Endodermal cell (in vitro differentiated cells): ENCODE measurements around the gene VIPR1. TPM values are rescaled to one million over a fixed set of nuclear protein-coding genes. Genes with fewer than 3 reads are reported as not detected.

Experiments used
- DNase-seq: peaks from one replicate; pipeline ENCODE4 v3.0.0-alpha.2; 2017
- H3K27ac ChIP-seq: 2 replicates; pipeline ENCODE4 v1.5.1; 2013; ENCODE audit warnings: mild to moderate bottlenecking, low read depth, low read length, moderate library complexity
- H3K27me3 ChIP-seq: 2 replicates; pipeline ENCODE4 v1.6.1; 2013; ENCODE audit warnings: mild to moderate bottlenecking, low read length, moderate library complexity; ENCODE audit not compliant: insufficient read depth, control insufficient read depth, poor library complexity, severe bottlenecking
- H3K36me3 ChIP-seq: 2 replicates; pipeline ENCODE4 v1.7.0; 2013; ENCODE audit warnings: mild to moderate bottlenecking, low read length, moderate library complexity; ENCODE audit not compliant: control insufficient read depth, insufficient read depth
- H3K4me1 ChIP-seq: one replicate; pipeline ENCODE4 v1.7.0; 2013; ENCODE audit warnings: low read length; ENCODE audit not compliant: control insufficient read depth, insufficient read depth
- H3K4me3 ChIP-seq: 2 replicates; pipeline ENCODE4 v1.5.1; 2013; ENCODE audit warnings: mild to moderate bottlenecking, low read length, moderate library complexity
- H3K9ac ChIP-seq: 2 replicates; pipeline ENCODE4 v1.6.1; 2013; ENCODE audit warnings: mild to moderate bottlenecking, low read length, moderate library complexity; ENCODE audit not compliant: poor library complexity, severe bottlenecking; ENCODE audit errors: extremely low read depth
- H3K9me3 ChIP-seq: 2 replicates; pipeline ENCODE4 v1.6.1; 2013; ENCODE audit warnings: mild to moderate bottlenecking, low read length, moderate library complexity; ENCODE audit not compliant: control insufficient read depth
- H3K27ac Mint-ChIP-seq: 2 replicates; pipeline ENCODE4 v1.8.0; 2020; ENCODE audit warnings: mixed read lengths
- H3K27me3 Mint-ChIP-seq: 2 replicates; pipeline ENCODE4 v1.8.0; 2021; ENCODE audit warnings: mild to moderate bottlenecking, mixed read lengths; ENCODE audit not compliant: insufficient read depth
- H3K36me3 Mint-ChIP-seq: 2 replicates; pipeline ENCODE4 v1.8.0; 2020; ENCODE audit warnings: low read depth, mixed read lengths
- H3K4me1 Mint-ChIP-seq: 2 replicates; pipeline ENCODE4 v1.8.0; 2020; ENCODE audit warnings: mixed read lengths
- H3K4me3 Mint-ChIP-seq: 2 replicates; pipeline ENCODE4 v1.8.0; 2020; ENCODE audit warnings: mild to moderate bottlenecking, moderate library complexity, mixed read lengths
- H3K9me3 Mint-ChIP-seq: 2 replicates; pipeline ENCODE4 v1.8.0; 2020; ENCODE audit warnings: mild to moderate bottlenecking, mixed read lengths
- CTCF ChIP-seq: fragments of 200-600 bp; sonication (generic); conservative IDR thresholded peaks from 2 replicates; pipeline ENCODE4 v1.5.0; 2021; ENCODE audit warnings: antibody characterized with exemption, mild to moderate bottlenecking
- WGBS, 2 experiments: methylation state at CpG; one replicate each; pipeline versions ENCODE4 v1.1.5 to v1.1.7; 2013; ENCODE audit warnings: missing lambda C conversion rate in 2 of 2, mixed read lengths in 1 of 2; ENCODE audit not compliant: insufficient coverage in 1 of 2, insufficient read length in 1 of 2; 5-methylcytosine and 5-hydroxymethylcytosine counted together
- total RNA-seq, 2 donors: library from RNA; stranded (reverse); fragmentation: NEBNext Ultra II Directional in 1 of 2; extraction: Animal tissue kit (Norgen Biotek cat#: 25700) in 1 of 2; gene quantifications; 2 replicates in 1 of 2; 3 replicates in 1 of 2; pipeline ENCODE4 v1.2.1, GENCODE V29; 2021

Gene VIPR1
- total RNA-seq, 2 donors from 2014 or later, result 12.9 to 14.7 TPM

GRCh38 chr3:42499478-42499871, 3.0 kb upstream of the VIPR1 start:
- WGBS, 2 experiments, result 83 to 100% methylated on average over 2 to 3 of the region's 3 CpGs
- Mint-ChIP-seq H3K4me1 (peaks cover 26% of the 10 kb centered on the region), H3K4me3 (no peak overlapping the region), H3K36me3 (no peaks in the 10 kb centered on the region), H3K27ac (no peak overlapping the region), H3K27me3 (peaks cover 57% of the 10 kb centered on the region), H3K9me3 (no peaks in the 10 kb centered on the region)
- Histone ChIP-seq H3K4me1 (peaks cover 5% of the 10 kb centered on the region), H3K27ac (no peak overlapping the region), H3K27me3 (peaks cover 56% of the 10 kb centered on the region), H3K9me3 (no peaks in the 10 kb centered on the region), H3K9ac (no peak overlapping the region), H3K4me3 (no peak overlapping the region), H3K36me3 (no peaks in the 10 kb centered on the region)
- no peak for TF ChIP-seq CTCF
- DNase-seq, result peak; percentile 32

- H3K4me3 Mint-ChIP-seq, result no peak overlapping the region
- Histone ChIP-seq H3K4me3 (no peak overlapping the region), H3K27me3 (peaks cover 56% of the 10 kb centered on the region), H3K4me1 (peaks cover 5% of the 10 kb centered on the region), H3K9ac (no peak overlapping the region), H3K36me3 (no peaks in the 10 kb centered on the region), H3K27ac (no peak overlapping the region), H3K9me3 (no peaks in the 10 kb centered on the region)
- WGBS, 2 experiments, result 78 to 83% methylated on average over 1 to 2 of the region's 2 CpGs
- H3K27ac Mint-ChIP-seq, result no peak overlapping the region
- DNase-seq, result peak; percentile 36
- H3K36me3 Mint-ChIP-seq, result no peaks in the 10 kb centered on the region
- no peak for TF ChIP-seq CTCF
- peaks cover 57% of the 10 kb centered on the region for H3K27me3 Mint-ChIP-seq
- H3K4me1 Mint-ChIP-seq, result peaks cover 26% of the 10 kb centered on the region
- H3K9me3 Mint-ChIP-seq, result no peaks in the 10 kb centered on the region
Observed at GRCh38 chr3:42500091-42500490, 2.4 kb upstream of the VIPR1 start.

GRCh38 chr3:42500909-42501308, 1.5 kb upstream of the VIPR1 start:
- Histone ChIP-seq H3K27ac (no peak overlapping the region), H3K27me3 (peaks cover 56% of the 10 kb centered on the region), H3K9ac (no peak overlapping the region), H3K36me3 (no peaks in the 10 kb centered on the region), H3K4me3 (peak overlapping the region; percentile 84), H3K9me3 (no peaks in the 10 kb centered on the region), H3K4me1 (peaks cover 5% of the 10 kb centered on the region)
- Mint-ChIP-seq H3K27ac (no peak overlapping the region), H3K4me3 (peak overlapping the region; percentile 66), H3K4me1 (peaks cover 26% of the 10 kb centered on the region), H3K27me3 (peaks cover 57% of the 10 kb centered on the region), H3K36me3 (no peaks in the 10 kb centered on the region), H3K9me3 (no peaks in the 10 kb centered on the region)
- no peak for TF ChIP-seq CTCF
- DNase-seq, result no peak
- 13 to 30% methylated on average over 1 to 4 of the region's 4 CpGs for WGBS, 2 experiments
